GM12878 (cell line): ENCODE results near the gene PTPRU. TPM values are rescaled to one million over a fixed set of nuclear protein-coding genes. Genes with fewer than 3 reads are reported as not detected.

Experiments used
- ATAC-seq: fragments of 200-7000 bp; cut with Tn5 transposase; 3 replicates; pipeline ENCODE4 v1.9.1; 2020; ENCODE audit warnings: mild to moderate bottlenecking, moderate library complexity
- BruUV-seq: library from RNA; stranded (reverse); fragments of 400-500 nt; replicated peaks from 2 replicates; lab custom pipeline; 2021; lab: Mats Ljungman, UMichigan
- CTCF ChIA-PET: fragments of 300-600 bp; sonication (Branson Sonifier 250); formaldehyde crosslinking; extraction: SDS; loops from one replicate; lab custom pipeline; 2021; ENCODE audit warnings: inconsistent platforms; lab: Yijun Ruan, JAX
- POLR2A ChIA-PET: fragments of 350-600 bp; formaldehyde crosslinking; extraction: SDS; loops from one replicate; lab custom pipeline; 2021; ENCODE audit warnings: inconsistent platforms; lab: Charles Lee
- RAD21 ChIA-PET: fragments of 300-600 bp; sonication (Branson Sonifier 250); formaldehyde crosslinking; loops from one replicate; lab custom pipeline; 2023; ENCODE audit warnings: antibody characterized with exemption; ENCODE audit not compliant: unreplicated experiment; lab: Charles Lee
- SMC1A ChIA-PET: fragments of 300-600 bp; sonication (Branson Sonifier 250); formaldehyde crosslinking; loops from one replicate; lab custom pipeline; 2023; ENCODE audit not compliant: unreplicated experiment, uncharacterized antibody; lab: Charles Lee
- DNase-seq: peaks from one replicate; pipeline ENCODE4 v3.0.0-alpha.2; 2011; ENCODE audit warnings: low read depth, low spot score
- FAIRE-seq: peaks from 3 replicates; lab custom pipeline; 2011; peaks lifted over from hg19 to GRCh38; lab: Jason Lieb, UNC
- H2AFZ ChIP-seq: 2 replicates; pipeline ENCODE4 v1.6.0; 2011; ENCODE audit warnings: low read depth, low read length, control low read depth; ENCODE audit not compliant: control insufficient read depth
- H3K27ac ChIP-seq: 2 replicates; pipeline ENCODE4 v1.5.1; 2011; ENCODE audit warnings: control low read depth; ENCODE audit not compliant: control insufficient read depth, insufficient read depth
- H3K27me3 ChIP-seq, 2 experiments: replicated peaks in 1 of 2; 2 replicates each; pipeline versions ENCODE4 v1.6.0 to v1.6.1; 2011; ENCODE audit warnings: low read length in 1 of 2; ENCODE audit not compliant: control insufficient read depth in 2 of 2, insufficient read depth in 2 of 2
- H3K36me3 ChIP-seq, 2 experiments: 2 replicates each; pipeline ENCODE4 v1.5.1; 2011; ENCODE audit warnings: low read length in 1 of 2; ENCODE audit not compliant: control insufficient read depth in 2 of 2, insufficient read depth in 2 of 2
- H3K4me1 ChIP-seq: 2 replicates; pipeline ENCODE4 v1.6.1; 2011; ENCODE audit warnings: mild to moderate bottlenecking, low read length, moderate library complexity, mixed read lengths; ENCODE audit not compliant: control insufficient read depth, insufficient read depth
- H3K4me2 ChIP-seq: 2 replicates; pipeline ENCODE4 v1.6.0; 2011; ENCODE audit warnings: control low read depth; ENCODE audit not compliant: control insufficient read depth, insufficient read depth
- H3K4me3 ChIP-seq: fragments of 200-600 bp; sonication (generic); 2 replicates; pipeline ENCODE4 v1.5.1; 2016
- H3K79me2 ChIP-seq: 2 replicates; pipeline ENCODE4 v1.6.0; 2011; ENCODE audit warnings: low read length; ENCODE audit not compliant: control insufficient read depth, insufficient read depth
- H3K9ac ChIP-seq: 2 replicates; pipeline ENCODE4 v1.8.0; 2011; ENCODE audit warnings: low read length, control low read depth, mixed read lengths; ENCODE audit not compliant: control insufficient read depth, insufficient read depth
- H3K9me3 ChIP-seq: replicated peaks from 3 replicates; pipeline ENCODE4 v1.5.1; 2011; ENCODE audit warnings: mild to moderate bottlenecking, low read length; ENCODE audit not compliant: control insufficient read depth, insufficient read depth
- H4K20me1 ChIP-seq: 2 replicates; pipeline ENCODE4 v1.6.0; 2011; ENCODE audit not compliant: control insufficient read depth, insufficient read depth
- ATF2 ChIP-seq: IDR thresholded peaks from 2 replicates; pipeline ENCODE4 v1.6.1; 2012; ENCODE audit warnings: low read length, inconsistent platforms
- BACH1 ChIP-seq: fragments of 450-650 bp; IDR thresholded peaks from 2 replicates; pipeline ENCODE4 v1.6.1; 2017; ENCODE audit warnings: mild to moderate bottlenecking, borderline replicate concordance
- BHLHE40 ChIP-seq, 2 experiments: fragments of 450-650 bp in 1 of 2; IDR thresholded peaks; 2 replicates each; pipeline ENCODE4 v1.6.1; 2011 to 2017; ENCODE audit warnings: low read depth in 2 of 2, borderline replicate concordance in 1 of 2, improper control_type of control experiment in 1 of 2, low read length in 1 of 2, mild to moderate bottlenecking in 1 of 2
- HDAC6 ChIP-seq: fragments of 200-600 bp; sonication (generic); IDR thresholded peaks from one replicate; pipeline ENCODE4 v1.8.0; 2017; ENCODE audit warnings: antibody characterized with exemption; ENCODE audit not compliant: unreplicated experiment
- KAT2A ChIP-seq: conservative IDR thresholded peaks from 2 replicates; pipeline ENCODE4 v1.6.1; 2011; ENCODE audit warnings: low read depth, low read length; ENCODE audit not compliant: control insufficient read depth
- NR2F1 ChIP-seq: fragments of 450-650 bp; conservative IDR thresholded peaks from 2 replicates; pipeline ENCODE4 v1.6.1; 2017; ENCODE audit warnings: mild to moderate bottlenecking
- NRF1 ChIP-seq: conservative IDR thresholded peaks from 2 replicates; pipeline ENCODE4 v1.6.1; 2011; ENCODE audit warnings: mild to moderate bottlenecking, low read depth, low read length, improper control_type of control experiment
- PKNOX1 ChIP-seq: fragments of 450-650 bp; IDR thresholded peaks from 2 replicates; pipeline ENCODE4 v1.6.1; 2016; ENCODE audit warnings: mild to moderate bottlenecking
- SKIL ChIP-seq: fragments of 450-650 bp; IDR thresholded peaks from 2 replicates; pipeline ENCODE4 v1.6.1; 2017; ENCODE audit warnings: mild to moderate bottlenecking, low read depth, inconsistent platforms; ENCODE audit not compliant: poor library complexity, severe bottlenecking
- SPI1 ChIP-seq: IDR thresholded peaks from 2 replicates; pipeline ENCODE4 v1.6.1; 2011; ENCODE audit warnings: low read depth, mild to moderate bottlenecking, low read length, moderate library complexity, borderline replicate concordance; ENCODE audit not compliant: insufficient read depth
- TCF7 ChIP-seq: IDR thresholded peaks from 2 replicates; pipeline ENCODE4 v1.6.1; 2014; ENCODE audit warnings: antibody characterized with exemption, borderline replicate concordance
- YY1 ChIP-seq: IDR thresholded peaks from 2 replicates; pipeline ENCODE4 v1.6.1; 2011; ENCODE audit warnings: low read depth, mild to moderate bottlenecking, low read length
- ZNF384 ChIP-seq: IDR thresholded peaks from 2 replicates; pipeline ENCODE4 v1.6.1; 2012; ENCODE audit warnings: low read depth, mild to moderate bottlenecking, low read length, improper control_type of control experiment, borderline replicate concordance
- WGBS: methylation state at CpG from one replicate; pipeline ENCODE4 v1.1.6; 2016; ENCODE audit warnings: low lambda C conversion rate; ENCODE audit not compliant: insufficient replicate concordance, insufficient coverage; ENCODE audit errors: missing lambda C conversion rate; 5-methylcytosine and 5-hydroxymethylcytosine counted together
- in situ Hi-C: fragments of 300-500 bp; cut with MboI; formaldehyde crosslinking; loops from 9 replicates; pipeline ENCODE4 v1.14.3; 2018; ENCODE audit warnings: mixed read lengths
- intact Hi-C: fragments of 100-400 bp; cut with micrococcal nuclease; formaldehyde crosslinking; loops from one replicate; pipeline ENCODE4 v1.14.2; 2022; ENCODE audit not compliant: unreplicated experiment
- polyA plus RNA-seq, 11 experiments: library from polyadenylated mRNA; depleted of rRNA in 4 of 11; unstranded in 6 of 11; stranded (reverse) in 5 of 11; fragments of >200 nt; fragmentation: Nextera tagmentation in 4 of 11; fragmentation: Illumina TruSeq in 1 of 11; extraction: Ambion mirVana in 4 of 11; extraction: Trizol in 1 of 11; gene quantifications; 1 replicate in 1 of 11; 2 replicates in 10 of 11; pipeline versions ENCODE4 v1.2.1 to v1.2.3, GENCODE V29; 2011 to 2016; ENCODE audit warnings: inconsistent platforms in 2 of 11, missing spikeins in 2 of 11, low read depth in 1 of 11
- total RNA-seq, 4 experiments: library from RNA; depleted of rRNA in 3 of 4; stranded (reverse); fragments of >200 nt in 3 of 4; fragmentation: Illumina TruSeq in 1 of 4; extraction: Trizol in 1 of 4; gene quantifications; 2 replicates each; pipeline versions ENCODE4 v1.2.1 to v1.2.3, GENCODE V29; 2013 to 2021

The PTPRU gene
- total and polyA plus RNA-seq, 10 of the 15 experiments (the other 5 are each of a cell fraction or from before 2014, with no cell fraction given) = 0.04 to 2.5 (median 0.73) TPM

- ATAC-seq (no peak), DNase-seq (no peak), FAIRE-seq (no peak)
- Histone ChIP-seq H3K36me3 (no peaks in the 10 kb centered on the region), H3K27me3 (no peaks in the 10 kb centered on the region), H3K9me3 (no peaks in the 10 kb centered on the region), H3K9ac (no peak overlapping the region), H3K79me2 (no peaks in the 10 kb centered on the region), H3K27ac (no peak overlapping the region), H4K20me1 (no peaks in the 10 kb centered on the region), H2AFZ (no peak overlapping the region), H3K4me1 (no peaks in the 10 kb centered on the region), H3K4me3 (no peak overlapping the region), H3K4me2 (no peak overlapping the region)
- WGBS = 10% methylated on average over 5 of the region's 5 CpGs
- intact Hi-C loops = no loop called here
- in situ Hi-C loops = no loop called here
- TF ChIP-seq TCF7 (no peak), BACH1 (no peak), SKIL (no peak), NR2F1 (no peak), NRF1 (no peak), BHLHE40 (IDR thresholded peaks at IDR 0.05; ENCODE audit: borderline replicate concordance in 1 of 2, low read depth in 2 of 2, low read length in 1 of 2) (no peak), YY1 (no peak), KAT2A (no peak), ATF2 (no peak), SPI1 (no peak), HDAC6 (no peak), PKNOX1 (no peak), ZNF384 (no peak)
- ChIA-PET SMC1A (no interaction called here), POLR2A (interaction anchor here (0.5 kb wide), 1 partner anchor 620 kb away, joined by 4 read pairs; no protein-coding TSS in a partner anchor), RAD21 (no interaction called here), CTCF (no interaction called here)
- no TSS peak for BruUV-seq
Observed at GRCh38 chr1:29284961-29285560, 48.7 kb downstream of the PTPRU start.
